Activated CD4-positive, alpha-beta memory T cell treated with anti-CD3 and anti-CD28 coated beads for 36 hours (primary cell): ENCODE measurements around the gene PYGO2. TPM values are rescaled to one million over a fixed set of nuclear protein-coding genes. Genes with fewer than 3 reads are reported as not detected.
"Not testable (repeated sequence)": the region's sequence is repeated elsewhere in the genome, so short reads cannot be mapped to it uniquely, and the experiment has no call there.

ENCODE experiments used
- CTCF ChIA-PET: fragments of 350-600 bp; sonication (Branson Sonifier 250); formaldehyde crosslinking; loops from one replicate; lab custom pipeline; 2021; ENCODE audit warnings: antibody characterized with exemption, inconsistent platforms; lab: Charles Lee
- POLR2A ChIA-PET: fragments of 350-600 bp; sonication (Branson Sonifier 250); formaldehyde crosslinking; loops from one replicate; lab custom pipeline; 2021; ENCODE audit warnings: antibody characterized with exemption; lab: Charles Lee
- DNase-seq: peaks from one replicate; pipeline ENCODE4 v3.0.0-alpha.2; 2020
- H3K27ac Mint-ChIP-seq: one replicate; pipeline ENCODE4 v1.8.0; 2021; ENCODE audit warnings: mixed read lengths
- H3K27me3 Mint-ChIP-seq: one replicate; pipeline ENCODE4 v1.8.0; 2021; ENCODE audit warnings: mixed read lengths
- H3K36me3 Mint-ChIP-seq: one replicate; pipeline ENCODE4 v1.8.0; 2021; ENCODE audit warnings: mixed read lengths
- H3K4me1 Mint-ChIP-seq: one replicate; pipeline ENCODE4 v1.8.0; 2021; ENCODE audit warnings: low read depth, mixed read lengths
- H3K4me3 Mint-ChIP-seq: one replicate; pipeline ENCODE4 v1.8.0; 2021; ENCODE audit warnings: mild to moderate bottlenecking, mixed read lengths
- H3K9me3 Mint-ChIP-seq: one replicate; pipeline ENCODE4 v1.8.0; 2021; ENCODE audit warnings: mixed read lengths
- intact Hi-C: fragments of 100-400 bp; cut with micrococcal nuclease; formaldehyde crosslinking; loops from one replicate; pipeline ENCODE4 v1.15.1; 2023
- microRNA-seq: library from miRNA; unstranded; fragments of <30 nt; microRNA quantifications from one replicate; pipeline ENCODE4 v1.2.0, GENCODE V29; 2022; ENCODE audit warnings: borderline number of aligned reads, borderline microRNAs expressed, borderline replicate concordance
- total RNA-seq, 2 experiments: library from RNA; stranded (reverse); gene quantifications; one replicate each; pipeline ENCODE4 v1.2.3, GENCODE V29; 2021

PYGO2 gene
- total RNA-seq, 2 experiments from 2014 or later: 31.5 to 32.4 TPM

GRCh38 chr1:154925335-154926170 is 36.0 kb downstream of the PYGO2 start:
- Mint-ChIP-seq H3K27ac (no peak overlapping the region), H3K4me3 (no peak overlapping the region), H3K27me3 (no peaks in the 10 kb centered on the region), H3K9me3 (no peaks in the 10 kb centered on the region), H3K4me1 (no peaks in the 10 kb centered on the region), H3K36me3 (peaks cover 41% of the 10 kb centered on the region)
- DNase-seq: no peak
- POLR2A ChIA-PET: no interaction called here
- intact Hi-C loops: no loop called here
- CTCF ChIA-PET: interaction anchor here (1.0 to 1.1 kb wide), 2 partner anchors 11 to 256 kb away, joined by 3 to 4 read pairs; partner anchors contain the start of gene PMVK

DNA sequence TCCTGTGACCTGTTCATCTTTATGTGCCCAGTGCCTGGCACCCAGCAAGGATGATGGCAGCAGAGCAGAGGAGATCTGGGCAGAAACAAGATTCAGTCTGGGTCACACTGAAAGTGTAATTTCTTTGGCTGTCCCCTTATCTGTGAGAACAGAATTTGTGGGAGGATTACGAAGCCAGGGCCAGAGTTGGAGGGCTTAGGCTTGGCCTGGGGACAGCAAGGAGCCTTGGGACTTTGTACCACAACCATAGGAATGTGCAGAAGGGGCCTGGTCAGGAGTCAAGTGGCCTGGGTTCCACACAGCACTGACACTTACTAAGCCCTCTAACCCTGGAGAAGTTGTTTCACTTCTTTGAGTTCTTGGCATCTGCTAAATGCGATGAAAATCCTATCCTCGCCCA is 37.9 kb downstream of the PYGO2 start:
- peaks cover 34% of the 10 kb centered on the region for H3K36me3 Mint-ChIP-seq
- H3K4me1 Mint-ChIP-seq: no peaks in the 10 kb centered on the region
- H3K27ac Mint-ChIP-seq: no peak overlapping the region
- H3K9me3 Mint-ChIP-seq: no peaks in the 10 kb centered on the region
- H3K4me3 Mint-ChIP-seq: no peak overlapping the region
- DNase-seq: no peak
- H3K27me3 Mint-ChIP-seq: no peaks in the 10 kb centered on the region
- POLR2A ChIA-PET: no interaction called here
- intact Hi-C loops: no loop called here
- CTCF ChIA-PET: no interaction called here

DNA sequence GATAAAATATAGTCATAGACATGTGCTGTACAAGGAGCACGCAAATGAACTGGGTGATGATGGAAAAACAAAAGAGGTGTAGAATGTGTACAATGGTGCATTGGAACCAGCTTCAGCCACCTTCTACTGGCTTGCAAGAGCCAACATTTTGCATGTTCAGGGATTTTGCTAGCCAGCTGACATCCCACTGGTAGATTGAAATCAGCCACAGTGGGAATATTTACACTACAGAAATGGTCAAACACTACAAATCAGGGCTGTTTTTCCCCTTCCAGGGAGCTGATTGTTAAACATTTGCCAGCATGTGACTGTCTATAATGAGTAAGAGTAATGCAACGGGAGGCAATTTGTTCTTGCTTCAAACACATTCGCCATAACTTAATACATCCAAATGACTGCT is 48.3 kb downstream of the PYGO2 start:
- no peaks in the 10 kb centered on the region for H3K27me3 Mint-ChIP-seq
- H3K27ac Mint-ChIP-seq: no peak overlapping the region
- H3K36me3 Mint-ChIP-seq: peaks cover 12% of the 10 kb centered on the region
- intact Hi-C loops: no loop called here
- no peak for DNase-seq
- CTCF ChIA-PET: no interaction called here
- peaks cover 2% of the 10 kb centered on the region for H3K4me1 Mint-ChIP-seq
- peaks cover 5% of the 10 kb centered on the region for H3K9me3 Mint-ChIP-seq
- POLR2A ChIA-PET: interaction anchor here (0.5 to 0.9 kb wide), 2 partner anchors 9 to 150 kb away, joined by 3 read pairs; no protein-coding TSS in a partner anchor
- H3K4me3 Mint-ChIP-seq: no peak overlapping the region

DNA sequence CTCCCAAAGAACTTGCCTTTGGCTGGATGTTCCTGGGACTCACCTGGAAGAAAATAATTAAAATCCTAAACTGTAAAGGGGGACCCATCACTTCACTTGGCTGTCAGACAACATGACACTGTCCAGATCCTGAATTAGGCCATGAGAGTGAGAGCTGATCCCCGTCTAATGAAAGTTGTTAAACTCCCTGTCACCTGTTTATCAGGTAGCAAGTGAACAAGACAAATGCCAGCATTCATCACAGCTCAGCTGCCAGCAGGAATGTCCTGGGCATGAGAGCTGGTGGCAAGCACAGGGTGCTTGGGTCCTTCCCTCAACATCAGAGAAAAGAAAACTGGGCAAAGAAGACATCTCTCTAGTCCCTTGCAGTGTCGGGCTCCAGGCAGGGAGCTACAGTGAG is 48.8 kb downstream of the PYGO2 start:
- CTCF ChIA-PET: interaction anchor here (1.1 kb wide), 1 partner anchor 138 kb away, joined by 3 read pairs; the partner anchor contains the start of gene ADAM15
- POLR2A ChIA-PET: interaction anchor here (0.5 to 0.9 kb wide), 2 partner anchors 9 to 150 kb away, joined by 3 read pairs; no protein-coding TSS in a partner anchor

DNA sequence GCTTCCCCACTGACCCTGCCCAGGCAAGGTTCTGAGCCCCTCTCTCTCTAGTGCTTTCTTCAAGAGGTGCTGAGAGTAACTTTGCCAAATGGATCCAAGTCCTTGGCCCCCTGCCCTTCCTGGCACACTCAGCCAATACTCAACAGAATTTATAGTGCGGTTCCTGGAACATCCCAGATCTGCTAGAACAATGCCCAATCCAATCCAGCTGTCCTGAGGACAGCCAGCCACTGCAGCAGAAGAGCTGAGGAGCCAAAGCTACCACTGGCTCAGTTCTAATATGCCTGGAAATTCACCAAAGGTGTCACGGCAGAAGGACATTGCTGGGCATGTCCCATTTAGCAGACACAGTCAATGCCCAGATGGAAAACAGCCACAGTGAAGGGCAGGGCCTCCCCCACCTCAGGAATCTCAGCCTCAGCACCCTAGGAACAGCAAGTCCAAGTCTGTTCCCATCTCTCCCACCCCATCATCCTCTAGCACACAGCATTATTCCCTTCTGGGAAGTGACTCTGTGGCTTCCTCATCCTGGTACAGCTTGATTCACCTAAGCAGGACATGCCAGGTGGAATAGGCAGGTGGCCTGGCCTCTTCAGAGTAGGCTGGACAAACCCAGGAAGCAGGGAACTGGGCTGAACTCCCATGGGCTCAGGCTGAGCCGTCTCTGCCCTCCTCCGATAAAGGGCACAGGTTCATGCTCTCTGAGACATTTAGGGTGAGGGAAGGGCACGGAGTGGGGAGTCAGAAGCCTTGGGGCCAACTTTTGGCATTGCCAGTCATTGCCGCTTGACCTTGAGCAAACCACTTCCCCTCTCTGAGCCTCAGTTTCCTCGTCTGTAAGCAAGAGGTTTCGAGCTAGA is 49.7 kb downstream of the PYGO2 start:
- ChIA-PET CTCF (interaction anchor here (1.1 kb wide), 1 partner anchor 139 kb away, joined by 3 read pairs; the partner anchor contains the start of gene ADAM15), POLR2A (no interaction called here)
- Mint-ChIP-seq H3K4me3 (no peak overlapping the region), H3K27ac (no peak overlapping the region), H3K36me3 (peaks cover 11% of the 10 kb centered on the region), H3K9me3 (peaks cover 5% of the 10 kb centered on the region), H3K4me1 (peaks cover 2% of the 10 kb centered on the region), H3K27me3 (no peaks in the 10 kb centered on the region)
- intact Hi-C loops: no loop called here
- no peak for DNase-seq

More for the DNA sequence above, 48.8 kb downstream of the PYGO2 start:
- Mint-ChIP-seq H3K9me3 (peaks cover 5% of the 10 kb centered on the region), H3K27ac (no peak overlapping the region), H3K4me3 (no peak overlapping the region), H3K4me1 (peaks cover 2% of the 10 kb centered on the region), H3K36me3 (peaks cover 12% of the 10 kb centered on the region), H3K27me3 (no peaks in the 10 kb centered on the region)
- no peak for DNase-seq
- intact Hi-C loops: no loop called here

GRCh38 chr1:154910851-154911250 is 50.7 kb downstream of the PYGO2 start:
- CTCF ChIA-PET: interaction anchor here (0.5 to 1.1 kb wide), 3 partner anchors 25 to 33 kb away, joined by 3 to 4 read pairs (median 4); partner anchors contain the start of gene PMVK
- Mint-ChIP-seq H3K9me3 (no peaks in the 10 kb centered on the region), H3K27ac (no peak overlapping the region), H3K27me3 (no peaks in the 10 kb centered on the region), H3K4me3 (no peak overlapping the region), H3K36me3 (peaks cover 2% of the 10 kb centered on the region), H3K4me1 (peaks cover 2% of the 10 kb centered on the region)
- intact Hi-C loops: no loop called here
- POLR2A ChIA-PET: no interaction called here
- no peak for DNase-seq

DNA sequence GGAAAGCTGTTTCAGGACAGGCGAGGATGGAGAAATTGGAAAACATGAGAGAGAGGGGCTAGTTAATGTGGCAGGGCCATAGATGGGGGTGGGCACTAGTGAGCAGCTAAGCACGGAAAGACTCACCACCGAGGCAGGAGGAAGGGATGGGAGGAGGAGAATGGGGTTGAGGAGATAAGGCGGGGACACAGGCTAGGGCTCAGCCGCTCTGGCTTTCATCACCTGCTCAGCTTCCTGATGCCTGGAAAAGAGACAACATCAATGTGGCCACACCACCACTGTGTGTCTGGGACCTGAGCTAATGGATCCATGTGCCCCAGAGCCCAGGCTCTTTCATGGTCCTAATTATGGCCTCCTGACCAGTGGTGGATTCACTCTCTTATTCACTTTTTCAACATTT is 52.6 kb downstream of the PYGO2 start:
- Mint-ChIP-seq H3K27ac (no peak overlapping the region), H3K4me3 (no peak overlapping the region), H3K4me1 (no peaks in the 10 kb centered on the region), H3K36me3 (no peaks in the 10 kb centered on the region), H3K27me3 (no peaks in the 10 kb centered on the region), H3K9me3 (no peaks in the 10 kb centered on the region)
- CTCF ChIA-PET: no interaction called here
- POLR2A ChIA-PET: no interaction called here
- intact Hi-C loops: no loop called here
- no peak for DNase-seq

DNA sequence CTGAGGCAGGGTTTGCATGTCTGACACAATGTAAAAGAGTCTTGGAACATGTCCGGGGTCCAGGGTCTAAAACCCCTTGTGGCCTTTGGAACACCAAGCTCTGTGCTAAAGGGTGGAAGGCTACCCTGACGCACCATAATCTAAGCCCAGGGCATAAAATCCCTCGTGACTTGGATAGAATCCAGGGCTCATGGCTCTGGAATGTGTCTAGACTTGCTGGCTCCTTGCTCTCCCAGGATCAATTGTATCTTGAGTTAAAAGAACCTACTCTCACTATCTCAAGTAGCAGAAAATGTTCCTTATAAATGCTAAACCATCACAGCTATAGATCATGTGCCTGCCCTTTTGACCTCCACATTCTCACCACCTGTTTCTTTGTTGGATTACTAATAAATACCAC is 53.5 kb downstream of the PYGO2 start:
- H3K4me1 Mint-ChIP-seq, POLR2A ChIA-PET, intact Hi-C loops, H3K9me3 Mint-ChIP-seq, H3K27ac Mint-ChIP-seq, H3K27me3 Mint-ChIP-seq, H3K4me3 Mint-ChIP-seq, H3K36me3 Mint-ChIP-seq, DNase-seq, CTCF ChIA-PET: not testable (repeated sequence)

Small RNA genes within 50 kb of the gene (microRNA-seq; reads per million reads assigned to microRNA genes)
- not detected for gene MIR4258

Other genes starting within 250 kb of the PYGO2 start
- gene KCNN3, start 91.5 kb downstream of the PYGO2 start, total RNA-seq: under 1 TPM; 0.02 to 0.14 TPM
- gene PMVK, start 25.1 kb downstream of the PYGO2 start, total RNA-seq: 10 to 100 TPM; 51.2 to 54.0 TPM
- gene PBXIP1, start 5.7 kb downstream of the PYGO2 start, total RNA-seq: 10 to 100 TPM; 55.9 to 57.3 TPM
- 10 to 100 TPM; 43.4 to 46.5 TPM for gene SHC1, start 9.0 kb upstream of the PYGO2 start, total RNA-seq
- 100 to 1,000 TPM; 197 to 205 TPM for gene CKS1B, start 12.9 kb upstream of the PYGO2 start, total RNA-seq
- 10 to 100 TPM; 45.4 to 49.4 TPM for gene FLAD1, start 21.6 kb upstream of the PYGO2 start, total RNA-seq
- gene LENEP, start 31.8 kb upstream of the PYGO2 start, total RNA-seq: under 1 TPM; 0.36 to 0.56 TPM
- 100 to 1,000 TPM; 124 to 125 TPM for gene ZBTB7B, start 41.0 kb upstream of the PYGO2 start, total RNA-seq
- gene DCST2, start 72.0 kb upstream of the PYGO2 start, total RNA-seq: 1 to 10 TPM; 1.1 to 1.3 TPM
- under 1 TPM in 1 of 2 experiments, not detected in 1; 0.14 TPM for gene DCST1, start 72.0 kb upstream of the PYGO2 start, total RNA-seq
- 10 to 100 TPM; 54.3 to 60.5 TPM for gene ADAM15, start 89.5 kb upstream of the PYGO2 start, total RNA-seq
- 1 to 10 TPM; 5.0 to 6.1 TPM for gene EFNA4, start 102.0 kb upstream of the PYGO2 start, total RNA-seq
- gene EFNA3, start 117.1 kb upstream of the PYGO2 start, total RNA-seq: 1 to 10 TPM; 2.4 to 2.6 TPM
- gene EFNA1, start 166.1 kb upstream of the PYGO2 start, total RNA-seq: under 1 TPM in 1 of 2 experiments, not detected in 1; 0.24 TPM
- gene SLC50A1, start 174.1 kb upstream of the PYGO2 start, total RNA-seq: 10 to 100 TPM; 60.1 TPM
- 10 to 100 TPM; 34.1 to 37.7 TPM for gene DPM3, start 178.7 kb upstream of the PYGO2 start, total RNA-seq
- 100 to 1,000 TPM; 138 to 146 TPM for gene KRTCAP2, start 211.5 kb upstream of the PYGO2 start, total RNA-seq
- 1 to 10 TPM; 6.3 to 7.1 TPM for gene TRIM46, start 212.1 kb upstream of the PYGO2 start, total RNA-seq
- 10 to 100 TPM; 15.6 to 17.3 TPM for gene THBS3, start 246.1 kb upstream of the PYGO2 start, total RNA-seq
- gene MTX1, start 246.9 kb upstream of the PYGO2 start, total RNA-seq: 10 to 100 TPM; 45.2 to 47.9 TPM